Activated CD4-positive, alpha-beta T cell treated with anti-CD3 and anti-CD28 coated beads, Interleukin-2, amount 10 ng/mL, durations not matched to agents 7 days and 5 days (primary cell): ENCODE measurements around the gene NEO1. TPM values are rescaled to one million over a fixed set of nuclear protein-coding genes. Genes with fewer than 3 reads are reported as not detected.
"Not testable (repeated sequence)": the region's sequence is repeated elsewhere in the genome, so short reads cannot be mapped to it uniquely, and the experiment has no call there.

ENCODE experiments used
- CTCF ChIA-PET: fragments of 350-600 bp; sonication (Branson Sonifier 250); formaldehyde crosslinking; loops from one replicate; lab custom pipeline; 2021; ENCODE audit warnings: antibody characterized with exemption; lab: Charles Lee
- POLR2A ChIA-PET: fragments of 350-600 bp; sonication (Branson Sonifier 250); formaldehyde crosslinking; loops from one replicate; lab custom pipeline; 2021; ENCODE audit warnings: antibody characterized with exemption; lab: Charles Lee
- DNase-seq: peaks from one replicate; pipeline ENCODE4 v3.0.0-alpha.2; 2020
- H3K27ac Mint-ChIP-seq: one replicate; pipeline ENCODE4 v1.8.0; 2021; ENCODE audit warnings: mild to moderate bottlenecking, moderate library complexity, mixed read lengths
- H3K27me3 Mint-ChIP-seq: one replicate; pipeline ENCODE4 v1.8.0; 2021; ENCODE audit warnings: mixed read lengths
- H3K36me3 Mint-ChIP-seq: one replicate; pipeline ENCODE4 v1.8.0; 2021; ENCODE audit warnings: low read depth, mixed read lengths
- H3K4me1 Mint-ChIP-seq: one replicate; pipeline ENCODE4 v1.8.0; 2021; ENCODE audit warnings: mixed read lengths
- H3K4me3 Mint-ChIP-seq: one replicate; pipeline ENCODE4 v1.8.0; 2021; ENCODE audit warnings: mild to moderate bottlenecking, moderate library complexity, mixed read lengths
- H3K9me3 Mint-ChIP-seq: one replicate; pipeline ENCODE4 v1.8.0; 2021; ENCODE audit warnings: mixed read lengths
- total RNA-seq, 2 experiments: library from RNA; stranded (reverse); gene quantifications; one replicate each; pipeline ENCODE4 v1.2.3, GENCODE V29; 2021

NEO1 gene
- total RNA-seq, 2 experiments from 2014 or later, result 4.3 to 5.8 TPM

DNA sequence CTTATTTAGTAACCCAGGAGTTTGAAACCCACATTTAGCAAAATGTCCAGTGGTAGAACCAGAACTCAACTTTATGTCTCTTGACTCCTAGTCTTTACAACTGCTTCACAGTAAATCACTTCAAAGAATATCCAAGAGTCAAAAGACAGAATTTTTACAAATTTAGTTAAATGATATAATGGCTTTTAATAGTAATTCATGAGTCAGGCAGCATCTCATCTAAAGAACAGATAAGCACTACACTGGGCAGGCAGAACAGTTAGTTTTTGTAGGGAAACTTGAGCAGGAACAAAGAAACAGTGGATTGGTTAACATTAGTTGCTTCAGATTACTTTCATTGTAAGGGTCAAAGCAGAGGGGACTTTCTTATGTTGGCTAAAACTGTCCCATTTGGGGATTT, 120.2 kb downstream of the NEO1 start:
- Mint-ChIP-seq H3K4me1 (no peaks in the 10 kb centered on the region), H3K27me3 (no peaks in the 10 kb centered on the region), H3K9me3 (no peaks in the 10 kb centered on the region), H3K36me3 (no peaks in the 10 kb centered on the region), H3K4me3 (no peak overlapping the region), H3K27ac (no peak overlapping the region)
- no peak for DNase-seq
- ChIA-PET POLR2A (no interaction called here), CTCF (no interaction called here)

GRCh38 chr15:73174171-73174570, 121.9 kb downstream of the NEO1 start:
- no peaks in the 10 kb centered on the region for H3K4me1 Mint-ChIP-seq
- no peaks in the 10 kb centered on the region for H3K27me3 Mint-ChIP-seq
- POLR2A ChIA-PET, result no interaction called here
- CTCF ChIA-PET, result interaction anchor here (0.7 kb wide), 2 partner anchors 99 to 899 kb away, joined by 3 to 4 read pairs; no protein-coding TSS in a partner anchor
- no peaks in the 10 kb centered on the region for H3K36me3 Mint-ChIP-seq
- H3K27ac Mint-ChIP-seq, result no peak overlapping the region
- H3K4me3 Mint-ChIP-seq, result no peak overlapping the region
- no peak for DNase-seq
- H3K9me3 Mint-ChIP-seq, result no peaks in the 10 kb centered on the region

DNA sequence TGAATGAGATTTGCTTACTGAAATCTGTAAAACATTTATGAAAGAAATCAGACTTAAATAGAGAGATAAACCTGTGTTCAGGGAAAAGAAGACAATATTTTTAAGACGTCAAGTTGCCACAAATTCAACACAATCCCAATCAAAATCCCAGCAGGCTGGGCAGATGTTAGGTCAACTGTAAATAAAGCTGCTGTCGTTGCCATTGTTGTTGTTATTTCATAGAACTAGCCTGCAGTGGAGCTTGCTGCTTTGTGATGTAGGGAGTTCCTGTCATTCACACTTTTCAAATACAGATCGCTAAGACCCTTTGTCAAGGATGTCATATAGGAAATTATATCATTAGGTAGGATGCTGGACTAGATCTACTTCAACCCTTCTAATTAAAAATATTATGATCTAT, 123.1 kb downstream of the NEO1 start:
- Mint-ChIP-seq H3K4me3 (no peak overlapping the region), H3K27ac (no peak overlapping the region), H3K27me3 (no peaks in the 10 kb centered on the region), H3K9me3 (no peaks in the 10 kb centered on the region), H3K4me1 (no peaks in the 10 kb centered on the region), H3K36me3 (no peaks in the 10 kb centered on the region)
- CTCF ChIA-PET, result no interaction called here
- no peak for DNase-seq
- POLR2A ChIA-PET, result no interaction called here

DNA sequence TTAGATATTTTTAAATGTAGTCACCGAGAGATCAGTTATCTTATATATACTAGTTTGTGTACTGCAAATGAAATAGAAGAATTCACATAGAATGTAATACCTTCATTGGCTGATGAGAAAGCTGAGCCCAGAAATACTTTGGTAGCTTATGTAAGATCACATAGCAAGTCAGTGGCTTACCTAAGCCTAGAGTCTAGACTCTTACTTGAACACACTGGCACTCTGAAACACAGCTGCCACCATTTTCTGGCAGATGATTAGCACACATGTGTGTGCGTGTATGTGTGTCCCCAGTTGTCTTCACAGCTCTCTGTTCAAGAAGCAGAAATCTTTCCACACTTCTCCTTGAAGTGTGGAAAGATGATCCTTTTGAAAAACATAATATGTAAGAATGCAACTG, 124.3 kb downstream of the NEO1 start:
- peaks cover 3% of the 10 kb centered on the region for H3K36me3 Mint-ChIP-seq
- no peaks in the 10 kb centered on the region for H3K4me1 Mint-ChIP-seq
- ChIA-PET CTCF (no interaction called here), POLR2A (no interaction called here)
- no peak overlapping the region for H3K27ac Mint-ChIP-seq
- H3K9me3 Mint-ChIP-seq, result peaks cover 7% of the 10 kb centered on the region
- no peak for DNase-seq
- no peak overlapping the region for H3K4me3 Mint-ChIP-seq
- H3K27me3 Mint-ChIP-seq, result no peaks in the 10 kb centered on the region

DNA sequence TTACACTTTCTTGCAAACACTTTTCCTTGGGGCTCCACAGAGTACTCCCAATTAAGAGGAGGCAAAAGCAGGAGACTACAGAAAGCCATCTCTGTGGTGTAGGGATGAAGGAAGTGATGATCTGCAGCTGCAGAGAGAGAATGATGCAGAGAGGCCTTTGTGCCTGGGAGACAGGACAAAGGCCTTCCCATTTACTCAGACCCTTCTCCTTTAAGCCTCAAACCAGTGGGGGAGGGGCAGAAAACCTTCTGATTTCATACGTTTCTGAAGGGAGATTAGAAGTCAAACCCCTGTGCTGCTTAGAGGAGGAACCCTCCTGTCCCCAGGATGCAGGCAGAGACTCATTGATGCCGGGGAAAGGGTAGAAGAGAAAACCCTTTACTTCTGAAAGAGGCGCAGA, 130.8 kb downstream of the NEO1 start:
- Mint-ChIP-seq H3K27ac (no peak overlapping the region), H3K9me3 (peaks cover 16% of the 10 kb centered on the region), H3K4me3 (no peak overlapping the region), H3K27me3 (no peaks in the 10 kb centered on the region), H3K36me3 (peaks cover 5% of the 10 kb centered on the region), H3K4me1 (no peaks in the 10 kb centered on the region)
- CTCF ChIA-PET, result no interaction called here
- POLR2A ChIA-PET, result no interaction called here
- DNase-seq, result no peak

GRCh38 chr15:73190189-73190601, 137.9 kb downstream of the NEO1 start:
- H3K27me3 Mint-ChIP-seq, result peaks cover 8% of the 10 kb centered on the region
- no peak for DNase-seq
- no peaks in the 10 kb centered on the region for H3K36me3 Mint-ChIP-seq
- ChIA-PET POLR2A (no interaction called here), CTCF (no interaction called here)
- no peaks in the 10 kb centered on the region for H3K4me1 Mint-ChIP-seq
- H3K9me3 Mint-ChIP-seq, result no peaks in the 10 kb centered on the region
- H3K4me3 Mint-ChIP-seq, result no peak overlapping the region
- no peak overlapping the region for H3K27ac Mint-ChIP-seq

GRCh38 chr15:73195166-73195565, 142.9 kb downstream of the NEO1 start:
- Mint-ChIP-seq H3K36me3 (no peaks in the 10 kb centered on the region), H3K9me3 (no peaks in the 10 kb centered on the region), H3K27ac (no peak overlapping the region), H3K4me1 (no peaks in the 10 kb centered on the region), H3K4me3 (no peak overlapping the region), H3K27me3 (peaks cover 9% of the 10 kb centered on the region)
- ChIA-PET POLR2A (no interaction called here), CTCF (interaction anchor here (0.8 to 1.5 kb wide), 2 partner anchors 14 to 28 kb away, joined by 3 to 4 read pairs; no protein-coding TSS in a partner anchor)
- no peak for DNase-seq

GRCh38 chr15:73196113-73196512, 143.8 kb downstream of the NEO1 start:
- CTCF ChIA-PET, result interaction anchor here (1.5 kb wide), 1 partner anchor 13 kb away, joined by 4 read pairs; no protein-coding TSS in a partner anchor
- Mint-ChIP-seq H3K9me3 (no peaks in the 10 kb centered on the region), H3K4me1 (no peaks in the 10 kb centered on the region), H3K27me3 (peaks cover 9% of the 10 kb centered on the region), H3K36me3 (no peaks in the 10 kb centered on the region), H3K4me3 (no peak overlapping the region), H3K27ac (no peak overlapping the region)
- POLR2A ChIA-PET, result no interaction called here
- DNase-seq, result no peak

GRCh38 chr15:73200339-73200738, 148.1 kb downstream of the NEO1 start:
- Mint-ChIP-seq H3K36me3 (peaks cover 5% of the 10 kb centered on the region), H3K27me3 (peaks cover 5% of the 10 kb centered on the region), H3K4me1 (no peaks in the 10 kb centered on the region), H3K9me3 (no peaks in the 10 kb centered on the region), H3K4me3 (no peak overlapping the region), H3K27ac (no peak overlapping the region)
- POLR2A ChIA-PET, result no interaction called here
- CTCF ChIA-PET, result no interaction called here
- DNase-seq, result no peak

GRCh38 chr15:73210630-73211029, 158.4 kb downstream of the NEO1 start:
- H3K27me3 Mint-ChIP-seq, result peaks cover 6% of the 10 kb centered on the region
- no peak overlapping the region for H3K27ac Mint-ChIP-seq
- no peaks in the 10 kb centered on the region for H3K4me1 Mint-ChIP-seq
- POLR2A ChIA-PET, result no interaction called here
- CTCF ChIA-PET, result interaction anchor here (1.1 kb wide), 1 partner anchor 426 kb away, joined by 3 read pairs; no protein-coding TSS in a partner anchor
- no peaks in the 10 kb centered on the region for H3K36me3 Mint-ChIP-seq
- DNase-seq, result no peak
- no peaks in the 10 kb centered on the region for H3K9me3 Mint-ChIP-seq
- H3K4me3 Mint-ChIP-seq, result no peak overlapping the region

GRCh38 chr15:73212424-73212823, 160.2 kb downstream of the NEO1 start:
- ChIA-PET POLR2A (no interaction called here), CTCF (no interaction called here)
- H3K4me3 Mint-ChIP-seq, result no peak overlapping the region
- H3K4me1 Mint-ChIP-seq, result no peaks in the 10 kb centered on the region
- H3K9me3 Mint-ChIP-seq, result no peaks in the 10 kb centered on the region
- DNase-seq, result no peak
- peaks cover 6% of the 10 kb centered on the region for H3K27me3 Mint-ChIP-seq
- no peaks in the 10 kb centered on the region for H3K36me3 Mint-ChIP-seq
- no peak overlapping the region for H3K27ac Mint-ChIP-seq

DNA sequence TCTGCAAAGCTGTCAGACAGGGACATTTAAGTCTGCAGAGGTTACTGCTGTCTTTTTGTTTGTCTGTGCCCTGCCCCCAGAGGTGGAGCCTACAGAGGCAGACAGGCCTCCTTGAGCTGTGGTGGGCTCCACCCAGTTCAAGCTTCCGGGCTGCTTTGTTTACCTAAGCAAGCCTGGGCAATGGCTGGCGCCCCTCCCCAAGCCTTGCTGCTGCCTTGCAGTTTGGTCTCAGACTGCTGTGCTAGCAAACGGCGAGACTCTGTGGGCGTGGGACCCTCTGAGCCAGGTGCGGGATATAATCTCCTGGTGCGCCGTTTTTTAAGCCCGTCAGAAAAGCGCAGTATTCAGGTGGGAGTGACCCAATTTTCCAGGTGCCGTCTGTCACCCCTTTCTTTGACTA, 169.2 kb downstream of the NEO1 start:
- peaks cover 11% of the 10 kb centered on the region for H3K9me3 Mint-ChIP-seq
- H3K4me3 Mint-ChIP-seq, POLR2A ChIA-PET, H3K4me1 Mint-ChIP-seq, H3K36me3 Mint-ChIP-seq, H3K27ac Mint-ChIP-seq, H3K27me3 Mint-ChIP-seq, DNase-seq: not testable (repeated sequence)
- CTCF ChIA-PET, result interaction anchor here (0.6 kb wide), 1 partner anchor 24 kb away, joined by 3 read pairs; no protein-coding TSS in a partner anchor

GRCh38 chr15:73225358-73226015, 173.2 kb downstream of the NEO1 start:
- Mint-ChIP-seq H3K27ac (no peak overlapping the region), H3K4me3 (no peak overlapping the region), H3K9me3 (peaks cover 11% of the 10 kb centered on the region), H3K27me3 (peaks cover 7% of the 10 kb centered on the region), H3K36me3 (peaks cover 4% of the 10 kb centered on the region), H3K4me1 (peaks cover 9% of the 10 kb centered on the region)
- ChIA-PET POLR2A (no interaction called here), CTCF (interaction anchor here (1.0 to 2.5 kb wide), 3 partner anchors 10 to 999 kb away, joined by 3 to 8 read pairs (median 5); no protein-coding TSS in a partner anchor)
- DNase-seq, result peak; percentile 24
